PC-3 (cell line): ENCODE data around the gene CCDC77. TPM values are rescaled to one million over a fixed set of nuclear protein-coding genes. Genes with fewer than 3 reads are reported as not detected.

Source experiments
- ATAC-seq: fragments of 200-7000 bp; cut with Tn5 transposase; 2 replicates; pipeline ENCODE4 v1.9.1; 2020; ENCODE audit warnings: mild to moderate bottlenecking, moderate library complexity
- BruUV-seq: library from RNA; stranded (reverse); fragments of 400-500 nt; replicated peaks from 2 replicates; lab custom pipeline; 2021; lab: Mats Ljungman, UMichigan
- CTCF ChIA-PET: fragments of 300-600 bp; sonication (Branson Sonifier 250); formaldehyde crosslinking; loops from one replicate; lab custom pipeline; 2022; ENCODE audit warnings: antibody characterized with exemption; lab: Charles Lee
- POLR2A ChIA-PET: fragments of 300-600 bp; sonication (Branson Sonifier 250); formaldehyde crosslinking; loops from one replicate; lab custom pipeline; 2022; ENCODE audit warnings: antibody characterized with exemption; ENCODE audit not compliant: unreplicated experiment; lab: Charles Lee
- DNase-seq: peaks from one replicate; pipeline ENCODE4 v3.0.0-alpha.2; 2015
- H2AFZ ChIP-seq: fragments of 300-600 bp; sonication (generic); 2 replicates; pipeline ENCODE4 v1.6.0; 2016; ENCODE audit warnings: antibody characterized with exemption, low read length
- H3F3A ChIP-seq: fragments of 300-600 bp; sonication (generic); one replicate; pipeline ENCODE4 v1.6.0; 2017; ENCODE audit warnings: antibody characterized with exemption, low read length, control low read depth, mild to moderate bottlenecking; ENCODE audit not compliant: unreplicated experiment
- H3K27ac ChIP-seq: fragments of 300-600 bp; sonication (generic); 2 replicates; pipeline ENCODE4 v1.5.1; 2016; ENCODE audit warnings: mild to moderate bottlenecking, low read length
- H3K27me3 ChIP-seq: fragments of 300-600 bp; sonication (generic); 2 replicates; pipeline ENCODE4 v1.6.1; 2016; ENCODE audit warnings: low read length, mixed read lengths
- H3K36me3 ChIP-seq: fragments of 300-600 bp; sonication (generic); 2 replicates; pipeline ENCODE4 v1.6.1; 2016; ENCODE audit warnings: low read depth, mixed run types, low read length, mixed read lengths
- H3K4me1 ChIP-seq: fragments of 300-600 bp; sonication (generic); 2 replicates; pipeline ENCODE4 v1.5.1; 2016; ENCODE audit warnings: low read length; ENCODE audit not compliant: insufficient read depth
- H3K4me2 ChIP-seq: fragments of 300-600 bp; sonication (generic); 2 replicates; pipeline ENCODE4 v1.6.0; 2016; ENCODE audit warnings: low read length
- H3K4me3 ChIP-seq: fragments of 300-600 bp; sonication (generic); 2 replicates; pipeline ENCODE4 v1.5.1; 2016; ENCODE audit warnings: mild to moderate bottlenecking, low read length, mixed read lengths
- H3K79me2 ChIP-seq: fragments of 300-600 bp; sonication (generic); 2 replicates; pipeline ENCODE4 v1.6.1; 2017; ENCODE audit warnings: low read length, mixed read lengths
- H3K9ac ChIP-seq: fragments of 300-600 bp; sonication (generic); 2 replicates; pipeline ENCODE4 v1.6.0; 2016; ENCODE audit warnings: mild to moderate bottlenecking, low read length
- H3K9me2 ChIP-seq: fragments of 300-600 bp; sonication (generic); replicated peaks from 2 replicates; pipeline ENCODE4 v1.6.1; 2016; ENCODE audit warnings: mixed run types, low read length, mixed read lengths
- H3K9me3 ChIP-seq: fragments of 300-600 bp; sonication (generic); 2 replicates; pipeline ENCODE4 v1.6.1; 2016; ENCODE audit warnings: low read length, mixed read lengths
- H4K20me1 ChIP-seq: fragments of 300-600 bp; sonication (generic); 2 replicates; pipeline ENCODE4 v1.6.1; 2016; ENCODE audit warnings: low read length, mixed read lengths
- CTCF ChIP-seq: fragments of 300-600 bp; sonication (generic); conservative IDR thresholded peaks from 2 replicates; pipeline ENCODE4 v1.5.1; 2017; ENCODE audit warnings: antibody characterized with exemption, low read depth, mild to moderate bottlenecking, low read length
- EZH2 ChIP-seq: fragments of 300-600 bp; sonication (generic); IDR thresholded peaks from one replicate; pipeline ENCODE4 v1.6.1; 2017; ENCODE audit warnings: antibody characterized with exemption, mild to moderate bottlenecking, low read length; ENCODE audit not compliant: unreplicated experiment
- EZH2phosphoT487 ChIP-seq: fragments of 300-600 bp; sonication (generic); IDR thresholded peaks from 2 replicates; pipeline ENCODE4 v1.6.1; 2018; ENCODE audit warnings: mild to moderate bottlenecking, antibody characterized with exemption, low read length, borderline replicate concordance
- intact Hi-C: fragments of 100-400 bp; cut with micrococcal nuclease; formaldehyde crosslinking; loops from 2 replicates; pipeline ENCODE4 v1.9.0; 2023
- total RNA-seq: library from RNA; depleted of rRNA; stranded (reverse); fragments of >200 nt; gene quantifications from 2 replicates; pipeline ENCODE4 v1.2.3, GENCODE V29; 2014

CCDC77 gene
- total RNA-seq, 1 experiment from 2014 or later = 10.5 TPM

GRCh38 chr12:470133-470532 is 68.7 kb downstream of the CCDC77 start:
- Histone ChIP-seq H3K4me2 (no peak overlapping the region), H3K9me2 (no peaks in the 10 kb centered on the region), H4K20me1 (no peaks in the 10 kb centered on the region), H3K4me1 (peaks cover 6% of the 10 kb centered on the region), H3K79me2 (no peaks in the 10 kb centered on the region), H3K9me3 (no peaks in the 10 kb centered on the region), H3K9ac (no peak overlapping the region), H3K27ac (no peak overlapping the region), H3F3A (no peaks in the 10 kb centered on the region), H2AFZ (no peak overlapping the region), H3K4me3 (no peak overlapping the region), H3K27me3 (no peaks in the 10 kb centered on the region), H3K36me3 (no peaks in the 10 kb centered on the region)
- DNase-seq = no peak
- ATAC-seq = no peak
- ChIA-PET POLR2A (no interaction called here), CTCF (no interaction called here)
- no peak for TF ChIP-seq CTCF
- TF ChIP-seq EZH2phosphoT487 = no peak
- TF ChIP-seq EZH2 = no peak
- BruUV-seq = no TSS peak
- intact Hi-C loops = no loop called here

DNA sequence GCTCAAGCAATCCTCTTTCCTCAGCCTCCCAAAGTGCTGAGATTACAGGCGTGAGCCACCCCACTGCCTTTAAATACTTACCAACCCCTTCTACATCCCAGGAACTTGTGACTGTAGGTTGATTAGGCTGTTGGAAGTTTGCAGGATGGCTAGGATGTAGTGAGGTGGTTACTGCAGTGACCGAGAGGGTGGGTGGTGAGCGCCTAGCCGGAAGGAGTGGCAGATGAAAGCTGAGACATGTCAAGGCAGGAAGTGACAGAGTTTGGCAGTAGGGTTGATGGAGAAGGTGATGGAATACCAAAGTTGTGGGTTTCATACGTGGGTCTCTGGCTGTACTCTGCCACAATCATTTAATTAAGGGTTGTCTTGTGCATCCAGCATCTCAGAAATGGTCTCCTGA is 71.8 kb downstream of the CCDC77 start:
- Histone ChIP-seq H3K27me3 (no peaks in the 10 kb centered on the region), H3K4me3 (no peak overlapping the region), H4K20me1 (no peaks in the 10 kb centered on the region), H3K4me1 (peaks cover 6% of the 10 kb centered on the region), H3K4me2 (no peak overlapping the region), H3K79me2 (no peaks in the 10 kb centered on the region), H3K27ac (no peak overlapping the region), H2AFZ (no peak overlapping the region), H3F3A (no peaks in the 10 kb centered on the region), H3K9me2 (no peaks in the 10 kb centered on the region), H3K36me3 (no peaks in the 10 kb centered on the region), H3K9me3 (no peaks in the 10 kb centered on the region), H3K9ac (no peak overlapping the region)
- DNase-seq = no peak
- intact Hi-C loops = no loop called here
- TF ChIP-seq EZH2 = no peak
- TF ChIP-seq CTCF = no peak
- TF ChIP-seq EZH2phosphoT487 = no peak
- CTCF ChIA-PET = no interaction called here
- POLR2A ChIA-PET = no interaction called here
- BruUV-seq = no TSS peak
- no peak for ATAC-seq

DNA sequence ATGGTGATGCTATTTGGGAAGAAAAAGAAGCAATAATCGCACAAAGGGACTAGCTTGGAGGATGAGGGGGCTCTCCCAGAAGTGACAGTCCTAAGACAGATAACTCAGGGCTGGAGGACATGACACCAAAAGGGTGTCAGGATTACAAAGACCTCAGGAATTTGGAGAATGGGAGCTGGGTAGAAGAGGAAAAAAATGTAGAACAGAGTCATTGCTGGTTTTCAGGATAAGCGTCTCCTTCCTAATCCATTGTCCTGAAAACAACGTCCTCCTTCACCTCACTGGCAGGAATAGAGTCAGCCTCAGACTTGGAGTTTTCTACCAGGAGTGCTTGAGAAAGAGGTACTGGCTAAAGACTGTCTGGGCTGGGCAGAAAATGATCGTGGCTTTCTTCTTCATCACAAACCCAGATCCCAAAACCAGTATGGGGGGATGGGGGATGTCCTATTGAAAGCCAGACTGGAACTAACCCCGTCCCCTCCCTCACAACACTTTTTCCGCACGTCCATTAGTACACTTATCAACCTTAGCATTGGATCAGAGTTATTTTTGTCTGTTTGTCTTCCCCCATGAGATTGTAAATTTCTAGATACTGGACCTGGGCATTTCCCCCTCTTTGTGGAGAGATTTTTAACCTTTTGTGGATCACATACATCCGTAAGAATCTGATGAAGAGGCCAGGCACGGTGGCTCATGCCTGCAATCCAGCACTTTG is 72.6 kb downstream of the CCDC77 start:
- Histone ChIP-seq H3K9me2 (no peaks in the 10 kb centered on the region), H3K4me3 (no peak overlapping the region), H2AFZ (no peak overlapping the region), H3K4me1 (peaks cover 4% of the 10 kb centered on the region; the same call in 1 of the 2 replicates), H3K27ac (no peak overlapping the region), H3F3A (no peaks in the 10 kb centered on the region), H4K20me1 (no peaks in the 10 kb centered on the region), H3K4me2 (no peak overlapping the region), H3K27me3 (no peaks in the 10 kb centered on the region), H3K9me3 (no peaks in the 10 kb centered on the region), H3K36me3 (no peaks in the 10 kb centered on the region), H3K9ac (no peak overlapping the region), H3K79me2 (no peaks in the 10 kb centered on the region)
- ATAC-seq (no peak), DNase-seq (no peak)
- CTCF ChIA-PET = no interaction called here
- intact Hi-C loops = no loop called here
- no TSS peak for BruUV-seq
- POLR2A ChIA-PET = no interaction called here
- TF ChIP-seq EZH2 (no peak), EZH2phosphoT487 (no peak), CTCF (no peak)
